Loucy (cell line): ENCODE results near the gene CYB5D1.

Experiments
- H2AFZ ChIP-seq: fragments of 200-600 bp; sonication (generic); 2 replicates; pipeline ENCODE4 v1.6.0; 2016; ENCODE audit warnings: antibody characterized with exemption, mild to moderate bottlenecking, low read length, moderate library complexity
- H3F3A ChIP-seq: fragments of 200-600 bp; 2 replicates; pipeline ENCODE4 v1.6.0; 2016; ENCODE audit warnings: antibody characterized with exemption, low read depth, mild to moderate bottlenecking
- H3K27me3 ChIP-seq: fragments of 200-600 bp; sonication (generic); 2 replicates; pipeline ENCODE4 v1.6.1; 2014; ENCODE audit warnings: low read length, mild to moderate bottlenecking; ENCODE audit not compliant: insufficient read depth, poor library complexity, severe bottlenecking
- H3K36me3 ChIP-seq: fragments of 200-600 bp; sonication (generic); 2 replicates; pipeline ENCODE4 v1.6.1; 2016; ENCODE audit warnings: low read length; ENCODE audit not compliant: insufficient read depth
- H3K4me1 ChIP-seq: fragments of 200-600 bp; sonication (generic); 2 replicates; pipeline ENCODE4 v1.5.1; 2014; ENCODE audit warnings: low read length, mild to moderate bottlenecking; ENCODE audit not compliant: insufficient read depth, poor library complexity, severe bottlenecking
- H3K4me2 ChIP-seq: fragments of 200-600 bp; sonication (generic); 2 replicates; pipeline ENCODE4 v1.6.0; 2014; ENCODE audit warnings: antibody characterized with exemption, low read length, low read depth, mild to moderate bottlenecking; ENCODE audit not compliant: poor library complexity, severe bottlenecking
- H3K4me3 ChIP-seq: fragments of 200-600 bp; sonication (generic); 2 replicates; pipeline ENCODE4 v1.5.1; 2014; ENCODE audit warnings: low read length, mild to moderate bottlenecking, mixed read lengths; ENCODE audit not compliant: poor library complexity, severe bottlenecking
- H3K79me2 ChIP-seq: fragments of 200-600 bp; sonication (generic); 2 replicates; pipeline ENCODE4 v1.6.1; 2014; ENCODE audit warnings: low read length; ENCODE audit not compliant: insufficient read depth
- H3K9ac ChIP-seq: fragments of 200-600 bp; sonication (generic); 2 replicates; pipeline ENCODE4 v1.6.0; 2014; ENCODE audit warnings: mild to moderate bottlenecking, low read depth, low read length, moderate library complexity; ENCODE audit not compliant: poor library complexity, severe bottlenecking
- H3K9me2 ChIP-seq: fragments of 200-600 bp; sonication (generic); replicated peaks from 2 replicates; pipeline ENCODE4 v1.6.1; 2016; ENCODE audit warnings: low read depth, low read length, mixed read lengths
- H3K9me3 ChIP-seq: fragments of 200-600 bp; sonication (generic); 2 replicates; pipeline ENCODE4 v1.6.1; 2014; ENCODE audit warnings: mild to moderate bottlenecking, antibody characterized with exemption, low read length, low read depth; ENCODE audit not compliant: insufficient read depth
- H4K20me1 ChIP-seq: fragments of 200-600 bp; sonication (generic); 2 replicates; pipeline ENCODE4 v1.6.0; 2014; ENCODE audit warnings: antibody characterized with exemption, low read length, mild to moderate bottlenecking; ENCODE audit not compliant: insufficient read depth, poor library complexity, severe bottlenecking
- CTCF ChIP-seq: fragments of 200-600 bp; sonication (generic); conservative IDR thresholded peaks from 2 replicates; pipeline ENCODE4 v1.5.1; 2014; ENCODE audit warnings: mild to moderate bottlenecking, antibody characterized with exemption, low read length
- EZH2phosphoT487 ChIP-seq: fragments of 200-600 bp; IDR thresholded peaks from 2 replicates; pipeline ENCODE4 v1.6.1; 2018; ENCODE audit warnings: antibody characterized with exemption, mild to moderate bottlenecking, moderate library complexity, borderline replicate concordance

CYB5D1 gene

DNA sequence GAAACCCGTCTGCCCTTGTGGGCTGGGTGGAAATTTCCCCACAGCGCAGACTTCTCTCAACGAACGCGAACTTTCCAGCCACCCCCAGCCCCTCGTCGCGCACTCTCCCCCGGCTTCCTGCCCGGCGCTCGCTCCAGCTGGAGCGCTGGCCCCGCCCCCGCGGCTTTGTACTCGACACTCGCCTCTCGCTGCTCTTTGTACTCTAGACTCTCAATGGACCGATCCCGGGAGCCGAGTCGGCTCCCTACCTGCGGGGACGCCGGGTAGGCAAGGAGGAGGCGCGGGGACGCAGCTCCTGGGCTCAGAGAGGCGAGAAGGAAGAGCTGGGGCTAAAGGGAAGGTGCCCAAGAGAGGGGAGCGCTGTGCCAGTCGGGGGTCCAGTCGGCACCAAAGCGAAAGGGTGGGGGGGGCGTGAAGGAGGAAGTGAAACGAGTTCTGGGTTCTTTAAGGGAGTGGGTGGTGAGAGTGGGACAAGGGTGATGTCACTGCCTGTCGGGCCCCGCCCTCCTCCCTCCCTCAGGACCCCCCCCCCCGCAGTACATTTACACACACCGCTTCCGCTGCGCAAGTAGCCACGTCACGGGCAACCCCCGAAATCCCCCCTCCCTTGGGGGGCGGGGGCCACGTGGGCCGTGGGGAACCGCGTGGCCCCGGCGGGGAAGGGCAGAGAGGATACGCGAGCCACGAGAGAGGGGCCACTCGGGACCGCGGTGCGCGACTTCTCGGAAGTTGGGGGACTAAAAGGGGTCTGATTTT lies 14.1 kb upstream of the CYB5D1 start:
- peak overlapping the region; percentile 88 for H3K4me3 ChIP-seq
- TF ChIP-seq EZH2phosphoT487 (no peak), CTCF (no peak)
- H3K9me2 ChIP-seq = no peaks in the 10 kb centered on the region
- no peak overlapping the region; the same call in 1 of the 2 replicates for H2AFZ ChIP-seq
- peaks cover 31% of the 10 kb centered on the region for H3K4me1 ChIP-seq
- H3K27me3 ChIP-seq = no peaks in the 10 kb centered on the region
- H3K9ac ChIP-seq = peak overlapping the region; percentile 77
- H4K20me1 ChIP-seq = peaks cover 73% of the 10 kb centered on the region
- peaks cover 24% of the 10 kb centered on the region; the same call in 1 of the 2 replicates for H3K36me3 ChIP-seq
- no peaks in the 10 kb centered on the region for H3F3A ChIP-seq
- peak overlapping the region; percentile 98 for H3K4me2 ChIP-seq
- H3K9me3 ChIP-seq = no peaks in the 10 kb centered on the region
- H3K79me2 ChIP-seq = peaks cover 65% of the 10 kb centered on the region; the same call in 1 of the 2 replicates

- H3F3A ChIP-seq = no peaks in the 10 kb centered on the region
- H3K4me1 ChIP-seq = peaks cover 23% of the 10 kb centered on the region
- H3K79me2 ChIP-seq = peaks cover 57% of the 10 kb centered on the region; the same call in 1 of the 2 replicates
- peak overlapping the region; percentile 77 for H3K9ac ChIP-seq
- no peak overlapping the region for H2AFZ ChIP-seq
- no peaks in the 10 kb centered on the region for H3K27me3 ChIP-seq
- H3K4me3 ChIP-seq = peak overlapping the region; percentile 88
- H3K9me3 ChIP-seq = no peaks in the 10 kb centered on the region
- H4K20me1 ChIP-seq = peaks cover 66% of the 10 kb centered on the region
- H3K4me2 ChIP-seq = peak overlapping the region; percentile 98
- peaks cover 32% of the 10 kb centered on the region; the same call in 1 of the 2 replicates for H3K36me3 ChIP-seq
- H3K9me2 ChIP-seq = no peaks in the 10 kb centered on the region
- no peak for TF ChIP-seq EZH2phosphoT487
- TF ChIP-seq CTCF = no peak
Observed at GRCh38 chr17:7844292-7845154, 13.3 kb upstream of the CYB5D1 start.

GRCh38 chr17:7845359-7846062 lies 12.3 kb upstream of the CYB5D1 start:
- peaks cover 59% of the 10 kb centered on the region for H4K20me1 ChIP-seq
- peaks cover 47% of the 10 kb centered on the region; the same call in 1 of the 2 replicates for H3K79me2 ChIP-seq
- no peak overlapping the region for H2AFZ ChIP-seq

More at GRCh38 chr17:7845359-7846062, 12.3 kb upstream of the CYB5D1 start:
- Histone ChIP-seq H3K27me3 (no peaks in the 10 kb centered on the region), H3F3A (no peaks in the 10 kb centered on the region), H3K36me3 (peaks cover 42% of the 10 kb centered on the region; the same call in 1 of the 2 replicates), H3K4me2 (peak overlapping the region; percentile 98), H3K4me1 (peaks cover 13% of the 10 kb centered on the region), H3K4me3 (peak overlapping the region; percentile 88), H3K9me2 (no peaks in the 10 kb centered on the region), H3K9me3 (no peaks in the 10 kb centered on the region), H3K9ac (peak overlapping the region; percentile 77)
- TF ChIP-seq EZH2phosphoT487 (no peak), CTCF (no peak)
